Fibroblast of mammary gland (primary cell): ENCODE data around the gene CORT.

ENCODE experiments used
- DNase-seq: peaks from one replicate; pipeline ENCODE4 v3.0.0-alpha.2; 2010; ENCODE audit warnings: low read depth
- H3K4me3 ChIP-seq: 2 replicates; pipeline ENCODE4 v1.5.1; 2011; ENCODE audit warnings: low read depth, mild to moderate bottlenecking, low read length, moderate library complexity; ENCODE audit not compliant: control insufficient read depth
- TF ChIP-seq, protein P1 (sequence below): conservative IDR thresholded peaks from 2 replicates; pipeline ENCODE4 v1.5.1; 2011; ENCODE audit warnings: low read depth, low read length, inconsistent platforms; ENCODE audit not compliant: control insufficient read depth, insufficient read depth

Gene CORT

DNA sequence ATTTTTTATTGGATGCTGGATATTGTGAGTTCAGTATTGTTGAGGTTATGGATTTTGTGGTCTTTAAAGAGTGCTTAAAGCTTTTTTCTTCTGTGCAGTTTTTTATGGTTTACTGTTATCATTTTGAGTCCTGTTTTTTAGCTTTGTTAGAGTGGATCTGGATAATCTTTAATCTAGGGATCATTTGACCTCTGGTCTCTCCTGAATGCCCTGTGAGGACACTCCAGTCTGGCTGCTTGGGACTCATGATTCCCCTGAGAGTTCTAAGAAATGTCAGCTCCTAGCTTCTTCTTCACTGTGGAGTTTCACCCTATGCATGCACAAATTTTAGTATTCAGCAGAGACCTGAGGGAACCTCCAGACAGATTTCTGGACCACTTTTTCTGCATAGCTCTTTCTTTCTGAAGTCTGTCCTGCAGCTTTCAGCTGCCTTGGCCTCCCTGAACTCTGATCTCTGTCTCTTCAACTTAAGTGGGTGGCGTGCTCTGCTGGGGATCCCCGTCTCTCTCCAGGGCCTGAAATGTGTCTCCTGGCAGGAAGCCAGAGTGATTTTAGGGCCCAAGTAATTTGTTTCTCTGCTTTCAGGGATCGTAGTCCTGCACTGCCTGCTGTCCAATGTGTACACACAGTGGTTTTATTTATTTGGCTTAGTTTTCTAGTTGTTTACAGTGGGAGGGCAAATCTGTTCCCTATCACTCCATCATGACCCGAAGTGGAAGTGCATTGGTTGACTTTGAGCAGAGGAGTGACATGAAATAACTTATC is 39.6 kb downstream of the CORT start:
- no peak for DNase-seq
- no peak overlapping the region for H3K4me3 ChIP-seq
- TF ChIP-seq, protein P1, sequence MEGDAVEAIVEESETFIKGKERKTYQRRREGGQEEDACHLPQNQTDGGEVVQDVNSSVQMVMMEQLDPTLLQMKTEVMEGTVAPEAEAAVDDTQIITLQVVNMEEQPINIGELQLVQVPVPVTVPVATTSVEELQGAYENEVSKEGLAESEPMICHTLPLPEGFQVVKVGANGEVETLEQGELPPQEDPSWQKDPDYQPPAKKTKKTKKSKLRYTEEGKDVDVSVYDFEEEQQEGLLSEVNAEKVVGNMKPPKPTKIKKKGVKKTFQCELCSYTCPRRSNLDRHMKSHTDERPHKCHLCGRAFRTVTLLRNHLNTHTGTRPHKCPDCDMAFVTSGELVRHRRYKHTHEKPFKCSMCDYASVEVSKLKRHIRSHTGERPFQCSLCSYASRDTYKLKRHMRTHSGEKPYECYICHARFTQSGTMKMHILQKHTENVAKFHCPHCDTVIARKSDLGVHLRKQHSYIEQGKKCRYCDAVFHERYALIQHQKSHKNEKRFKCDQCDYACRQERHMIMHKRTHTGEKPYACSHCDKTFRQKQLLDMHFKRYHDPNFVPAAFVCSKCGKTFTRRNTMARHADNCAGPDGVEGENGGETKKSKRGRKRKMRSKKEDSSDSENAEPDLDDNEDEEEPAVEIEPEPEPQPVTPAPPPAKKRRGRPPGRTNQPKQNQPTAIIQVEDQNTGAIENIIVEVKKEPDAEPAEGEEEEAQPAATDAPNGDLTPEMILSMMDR = no peak

DNA sequence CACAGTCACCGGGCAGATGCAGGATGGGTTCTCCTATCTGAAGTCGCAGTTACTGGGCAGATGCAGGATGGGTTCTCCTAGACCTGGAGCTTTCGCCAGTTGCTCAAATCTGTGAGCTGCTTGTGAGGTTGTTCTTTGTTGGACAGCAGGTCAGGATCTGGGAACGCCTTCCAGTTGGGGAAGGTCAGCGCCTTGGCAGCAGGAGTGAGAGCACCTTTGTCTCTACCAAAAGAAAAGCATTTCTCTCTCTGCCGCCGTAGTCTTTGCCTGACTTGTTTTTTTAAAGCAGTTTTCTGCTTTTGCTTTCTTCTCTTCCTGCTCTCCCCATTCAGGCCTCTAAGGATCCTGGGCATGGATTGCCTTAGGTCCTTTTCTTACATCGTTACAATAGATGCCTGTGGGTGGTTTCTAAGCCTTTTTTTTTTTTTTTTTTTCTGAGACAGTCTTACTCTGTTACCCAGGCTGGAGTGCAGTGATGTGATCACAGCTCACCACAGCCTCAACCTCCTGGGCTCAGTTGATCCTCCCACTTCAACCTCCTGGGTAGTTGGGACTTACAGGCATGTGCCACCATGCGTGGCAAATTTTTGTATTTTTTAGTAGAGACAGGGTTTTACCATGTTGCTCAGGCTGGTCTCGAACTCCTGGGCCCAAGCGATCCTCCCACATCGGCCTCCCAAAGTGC is 40.6 kb downstream of the CORT start:
- no peak overlapping the region for H3K4me3 ChIP-seq
- no peak for DNase-seq
- TF ChIP-seq, protein P1 = no peak

DNA sequence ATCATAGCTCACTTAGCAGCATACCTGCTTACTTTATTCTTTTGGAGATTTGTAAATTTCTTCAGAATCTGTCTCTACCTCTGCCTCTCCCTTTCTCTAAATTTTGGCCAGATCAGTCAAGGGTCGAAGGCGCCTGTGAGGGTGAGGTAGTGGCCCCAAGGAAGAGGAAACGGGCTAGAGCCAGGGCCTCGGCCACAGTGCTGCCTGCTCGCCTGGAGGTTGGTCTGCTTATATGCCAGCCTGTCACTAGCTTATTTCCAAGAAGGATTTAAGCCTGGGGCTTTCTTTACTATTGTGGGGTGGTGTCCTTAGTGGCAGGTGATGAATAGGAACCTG is 44.6 kb downstream of the CORT start:
- no peak overlapping the region for H3K4me3 ChIP-seq
- DNase-seq = no peak
- TF ChIP-seq, protein P1 = no peak

DNA sequence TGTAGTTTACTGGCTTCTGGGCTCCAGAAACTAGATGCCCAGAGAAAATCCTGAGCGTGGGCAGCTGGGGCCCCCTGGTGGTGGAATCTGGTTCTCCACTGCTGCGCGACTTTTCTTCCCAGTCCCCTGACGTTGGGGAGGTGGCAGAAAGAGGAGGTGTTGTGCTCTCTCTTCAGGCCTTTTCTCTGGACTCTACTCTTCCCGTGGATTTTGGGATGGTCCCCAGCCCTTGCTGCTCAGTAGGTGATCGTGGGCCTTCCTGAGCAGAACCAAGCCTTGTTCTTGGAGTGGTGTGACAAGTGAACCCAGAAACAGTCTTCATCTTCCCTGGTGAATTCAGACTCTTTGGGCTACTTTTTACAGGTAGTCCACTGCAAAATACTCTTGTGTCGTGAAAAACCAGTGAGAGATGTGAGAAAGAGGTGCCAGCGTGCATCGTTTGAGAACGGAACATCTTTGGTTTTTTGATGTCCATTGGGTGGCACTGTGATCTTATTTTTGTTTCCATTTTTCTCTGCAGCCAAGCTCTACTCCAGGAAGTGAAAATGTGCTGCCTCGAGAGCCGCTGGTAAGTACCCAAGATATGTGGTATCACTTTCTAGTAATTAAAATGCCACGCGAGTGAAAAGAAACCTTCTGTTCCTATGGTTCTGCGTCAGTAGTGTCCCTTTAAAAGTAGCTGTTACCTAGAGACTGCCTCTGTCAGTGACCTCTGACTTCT is 45.1 kb downstream of the CORT start:
- no peak overlapping the region for H3K4me3 ChIP-seq

DNA sequence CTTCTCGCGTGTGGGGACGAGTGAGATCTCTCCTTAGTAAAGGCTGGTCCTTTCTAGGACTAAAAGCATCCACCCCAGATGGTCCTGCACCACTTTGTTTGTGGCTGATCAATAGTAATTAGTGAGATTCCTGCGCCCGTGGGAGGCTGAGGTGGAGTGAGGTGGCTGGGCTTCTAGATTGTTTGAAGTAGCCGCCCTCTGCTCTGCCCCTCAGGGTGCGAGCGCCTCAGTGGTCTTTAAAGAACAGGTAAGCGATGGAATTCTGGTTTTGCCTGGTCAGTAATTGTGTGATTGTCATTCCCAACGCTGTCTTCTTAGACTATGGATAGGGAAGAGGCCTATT is 45.6 kb downstream of the CORT start:
- TF ChIP-seq, protein P1 = no peak
- H3K4me3 ChIP-seq = no peak overlapping the region
- DNase-seq = no peak

More for the DNA sequence above, 45.1 kb downstream of the CORT start:
- DNase-seq = peak; percentile 52
- TF ChIP-seq, protein P1 = peak; percentile 84

DNA sequence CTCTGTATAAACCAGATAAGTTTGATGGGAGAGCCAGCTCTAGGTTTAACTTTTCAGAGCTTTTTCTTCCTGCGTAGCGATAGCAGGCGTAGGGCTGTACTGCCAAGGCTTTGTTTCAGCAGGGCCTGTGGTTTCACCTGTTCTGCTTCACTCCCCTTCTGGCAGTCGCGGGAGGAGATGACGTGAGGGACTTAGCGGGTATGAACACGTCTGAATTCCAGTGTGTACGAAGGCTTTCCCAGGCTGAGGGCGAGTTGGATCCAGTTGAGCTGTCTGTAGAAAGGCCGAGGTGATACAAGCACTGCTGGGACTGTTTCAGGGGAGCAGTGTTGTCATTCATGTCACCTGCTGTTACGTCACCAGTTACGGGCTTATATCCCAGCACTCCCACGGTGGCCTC is 46.1 kb downstream of the CORT start:
- no peak overlapping the region for H3K4me3 ChIP-seq
- DNase-seq = no peak
- TF ChIP-seq, protein P1 = no peak
